NB4 (cell line): ENCODE measurements around the gene MAG.

Experiments used
- CTCF ChIP-seq: IDR thresholded peaks from one replicate; pipeline ENCODE4 v1.5.1; 2012; ENCODE audit warnings: low read depth, low read length
- MAX ChIP-seq: IDR thresholded peaks from 2 replicates; pipeline ENCODE4 v1.6.1; 2011; ENCODE audit warnings: low read depth, low read length
- POLR2A ChIP-seq: IDR thresholded peaks from 2 replicates; pipeline ENCODE4 v1.6.1; 2011; ENCODE audit warnings: mild to moderate bottlenecking; ENCODE audit not compliant: insufficient read length; ENCODE audit errors: extremely low read depth

- TF ChIP-seq POLR2A (no peak), CTCF (no peak), MAX (no peak)
Observed at GRCh38 chr19:35351411-35352176, 59.6 kb downstream of the MAG start.
